GM21619 (cell line): Measurements from ENCODE around the gene SMPX.

Experiments used
- ATAC-seq: cut with Tn5 transposase; IDR thresholded peaks from one replicate; pipeline ENCODE4 v1.9.1; 2021; ENCODE audit not compliant: unreplicated experiment

SMPX gene

GRCh38 chrX:21744721-21745120, 13.2 kb downstream of the SMPX start:
- ATAC-seq = no peak

GRCh38 chrX:21744060-21744459, 13.9 kb downstream of the SMPX start:
- ATAC-seq = no peak

GRCh38 chrX:21741869-21742701, 15.8 kb downstream of the SMPX start:
- ATAC-seq = no peak

DNA sequence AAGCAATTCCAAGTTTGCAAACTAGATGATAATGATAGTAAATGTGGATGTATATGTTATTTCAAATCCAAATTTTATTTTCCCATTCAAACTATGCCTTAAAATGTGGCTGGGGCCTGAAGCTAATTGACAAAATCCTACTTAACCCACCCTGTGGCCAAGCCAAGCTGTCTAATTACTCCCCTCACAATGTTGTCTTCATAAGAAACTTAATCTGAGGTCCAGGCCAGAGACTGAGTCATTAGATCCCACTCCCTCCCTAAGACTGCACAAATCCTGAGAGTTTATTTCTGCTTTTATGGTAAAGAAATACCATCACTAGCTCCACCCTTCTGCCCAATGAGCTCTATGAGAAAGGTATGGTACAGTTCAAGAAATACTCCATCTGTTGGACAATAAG, 16.6 kb downstream of the SMPX start:
- ATAC-seq = no peak

DNA sequence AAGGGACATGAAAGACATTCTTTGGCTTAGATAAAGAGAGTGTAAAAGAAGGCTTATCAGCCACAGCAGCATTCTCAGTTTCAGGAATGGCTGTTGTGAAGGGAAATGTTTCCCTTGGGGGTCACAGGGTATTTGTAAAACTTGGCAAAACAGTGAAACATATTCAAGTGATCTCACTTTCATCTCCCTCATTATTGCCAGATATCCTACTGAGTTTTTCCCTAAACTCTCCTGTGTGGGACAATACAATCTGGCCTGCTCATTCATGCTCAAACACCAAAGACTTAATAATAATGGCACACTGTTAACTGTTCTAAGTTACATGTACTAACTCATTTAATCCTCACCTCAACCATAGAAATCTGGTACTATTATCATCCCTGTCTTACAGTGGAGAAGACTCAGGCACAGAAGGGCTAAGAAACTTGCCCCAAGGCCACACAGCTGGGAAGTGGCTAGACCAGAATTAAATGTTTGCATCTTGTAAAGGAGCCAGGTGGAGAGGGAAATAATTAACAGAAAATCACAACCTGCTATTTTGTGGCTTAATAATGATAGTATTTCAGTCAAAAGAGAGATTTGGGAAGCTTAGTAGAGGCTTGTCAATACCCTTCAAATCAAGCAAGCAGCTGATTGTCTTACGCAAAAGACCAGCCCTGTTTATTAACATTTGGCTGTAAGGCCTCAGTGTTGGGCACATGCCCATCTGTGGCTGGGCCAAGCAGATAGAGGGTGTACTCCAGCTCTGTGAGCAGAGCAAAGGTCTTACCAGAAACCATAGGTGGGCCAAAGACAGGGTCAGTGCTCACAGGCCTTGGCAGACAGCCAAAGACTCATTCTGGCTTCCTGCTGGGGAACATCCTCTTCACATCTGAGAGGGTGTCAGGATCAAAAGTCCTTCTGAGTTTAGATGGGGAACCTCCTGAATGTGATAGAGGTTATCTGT, 17.3 kb downstream of the SMPX start:
- ATAC-seq = no peak

DNA sequence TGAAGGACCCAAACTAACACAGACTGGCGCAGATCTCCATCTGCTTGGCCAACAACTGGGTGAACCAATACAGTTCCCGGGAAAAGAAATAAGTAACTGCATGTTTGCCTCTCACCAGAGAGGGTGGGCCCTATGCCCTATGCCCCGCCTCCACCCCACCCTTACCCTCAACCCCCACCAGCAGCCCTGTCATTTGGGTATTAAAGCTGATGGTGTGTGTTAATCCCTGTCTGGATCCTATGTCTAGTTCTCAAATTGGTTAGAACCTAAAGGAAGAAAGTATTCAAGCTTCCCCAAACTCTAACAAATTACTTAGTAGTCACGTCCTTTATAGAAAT, 19.0 kb downstream of the SMPX start:
- no peak for ATAC-seq

DNA sequence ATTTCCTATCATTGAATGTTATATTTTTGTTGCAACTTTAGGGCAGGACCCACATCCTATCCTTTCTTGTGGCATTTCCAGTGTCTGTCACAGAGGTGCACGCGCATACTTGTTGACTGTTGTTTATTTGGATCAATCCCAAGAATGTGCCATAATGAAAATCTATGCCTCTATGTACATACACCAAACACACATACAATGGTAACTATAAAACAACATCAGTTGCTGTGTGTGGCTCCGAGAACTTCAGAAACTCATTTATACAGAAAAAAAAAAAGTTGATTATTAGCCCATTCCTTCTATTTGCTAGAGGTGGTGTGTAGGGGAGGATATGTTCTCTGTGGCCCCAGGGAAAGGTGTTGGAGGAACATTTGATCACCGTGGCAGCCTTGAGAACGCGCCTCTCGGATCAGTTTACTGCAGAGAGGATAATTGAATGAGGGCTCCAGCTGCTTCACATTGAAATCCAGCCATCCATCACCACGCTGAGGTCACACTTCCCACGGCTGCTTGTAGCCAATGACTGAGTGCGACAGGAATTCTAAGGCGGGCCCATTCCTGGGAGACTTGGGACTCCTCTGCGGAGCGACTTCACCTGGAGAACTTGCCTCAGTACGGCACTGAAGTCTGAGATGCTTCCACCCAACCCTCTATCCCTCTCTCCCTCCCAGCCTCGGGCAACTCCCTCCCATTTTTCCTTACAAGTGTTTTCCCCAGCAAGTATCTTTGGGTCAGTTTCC, 19.5 kb downstream of the SMPX start:
- no peak for ATAC-seq

DNA sequence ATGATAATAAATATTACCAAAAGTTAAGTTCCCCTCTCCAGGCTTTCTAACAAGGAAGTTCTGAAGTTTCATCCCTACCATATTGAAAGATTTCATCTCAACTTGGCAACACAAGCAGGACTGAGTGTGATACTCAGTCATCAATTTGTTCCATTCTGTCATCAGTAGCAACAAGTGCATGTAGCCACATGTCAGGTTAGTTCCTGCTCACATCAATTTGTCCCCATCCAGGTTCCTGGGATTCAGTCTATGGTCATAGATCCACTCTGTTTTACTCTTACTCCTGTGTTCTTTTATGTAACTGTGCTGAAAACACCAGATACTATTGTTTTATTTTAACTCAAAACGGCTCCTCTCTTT, 22.2 kb downstream of the SMPX start:
- ATAC-seq = no peak

DNA sequence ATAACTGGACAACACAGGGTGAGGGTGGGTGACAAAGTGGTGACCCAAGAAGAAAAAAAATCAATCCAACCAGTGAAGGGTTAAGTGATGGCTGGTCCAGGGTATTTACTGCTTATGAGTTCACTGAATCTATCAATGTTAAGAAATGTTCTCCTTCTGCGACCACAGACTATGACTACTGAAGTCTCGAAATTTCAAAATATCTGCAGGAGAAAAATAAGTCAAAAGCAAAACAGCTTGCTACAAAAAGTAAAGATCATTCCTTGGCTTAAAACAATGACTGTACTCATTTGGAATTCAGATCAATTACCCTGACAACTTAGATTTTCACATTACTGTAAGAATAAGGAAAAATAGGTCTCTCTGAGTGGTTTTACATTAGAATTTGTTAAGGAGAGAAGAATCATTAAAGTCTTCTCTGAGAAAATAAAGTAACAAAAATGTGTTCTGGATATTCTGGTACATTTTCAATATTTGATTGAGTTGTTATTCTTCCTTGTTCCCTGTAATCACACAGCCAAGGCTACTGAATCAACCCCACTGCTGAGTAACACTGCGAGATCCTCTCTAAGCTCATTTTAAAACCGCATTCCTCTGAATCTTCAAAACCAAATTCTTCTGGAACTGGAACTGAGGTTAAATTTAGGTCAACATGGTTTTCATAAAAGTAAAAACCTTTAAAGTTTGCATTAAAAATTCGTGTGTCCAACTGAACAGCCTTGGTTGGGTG, 22.7 kb downstream of the SMPX start:
- no peak for ATAC-seq

GRCh38 chrX:21734175-21734574, 23.7 kb downstream of the SMPX start:
- ATAC-seq = no peak

DNA sequence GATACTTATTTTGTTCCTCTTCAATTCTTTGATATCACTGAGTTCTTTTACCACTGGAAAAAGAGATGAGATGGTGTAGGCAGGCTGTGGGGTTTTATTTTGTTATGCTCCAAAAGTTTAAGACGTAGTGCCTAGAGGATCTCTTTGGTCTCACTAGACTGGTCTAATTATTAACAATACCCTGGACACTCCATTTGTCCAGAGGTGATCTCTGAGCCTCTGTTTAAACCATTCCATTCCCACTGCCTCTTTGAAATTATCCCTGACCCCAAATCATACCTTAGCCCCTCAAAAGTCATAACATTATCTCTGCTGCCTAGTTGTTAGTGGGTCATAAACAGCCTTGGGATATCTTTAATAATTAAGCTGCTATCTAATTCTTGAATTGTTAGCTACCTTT, 24.2 kb downstream of the SMPX start:
- ATAC-seq = no peak

DNA sequence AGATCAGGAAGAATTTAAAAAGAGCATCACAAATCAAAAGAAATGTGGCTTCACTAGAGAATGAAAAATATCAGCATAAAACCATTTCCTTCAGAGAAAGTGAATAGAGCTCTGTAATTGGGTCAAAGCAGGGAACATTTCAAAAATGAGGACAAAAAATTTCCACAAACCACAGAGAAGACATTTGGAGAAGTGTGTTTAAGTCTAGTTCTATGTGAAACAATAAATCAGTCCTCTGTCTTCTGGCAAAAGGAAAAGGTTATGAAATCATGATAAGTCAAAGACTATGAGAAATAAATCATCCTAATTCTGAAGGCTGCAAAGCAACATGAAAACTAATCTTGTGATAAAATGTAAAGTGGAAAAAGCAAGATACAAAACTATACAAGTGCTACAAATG, 27.9 kb downstream of the SMPX start:
- ATAC-seq = no peak

- no peak for ATAC-seq
Observed at GRCh38 chrX:21728276-21728968, 29.5 kb downstream of the SMPX start.

- ATAC-seq = no peak
Observed at GRCh38 chrX:21725916-21726315, 32.0 kb downstream of the SMPX start.

DNA sequence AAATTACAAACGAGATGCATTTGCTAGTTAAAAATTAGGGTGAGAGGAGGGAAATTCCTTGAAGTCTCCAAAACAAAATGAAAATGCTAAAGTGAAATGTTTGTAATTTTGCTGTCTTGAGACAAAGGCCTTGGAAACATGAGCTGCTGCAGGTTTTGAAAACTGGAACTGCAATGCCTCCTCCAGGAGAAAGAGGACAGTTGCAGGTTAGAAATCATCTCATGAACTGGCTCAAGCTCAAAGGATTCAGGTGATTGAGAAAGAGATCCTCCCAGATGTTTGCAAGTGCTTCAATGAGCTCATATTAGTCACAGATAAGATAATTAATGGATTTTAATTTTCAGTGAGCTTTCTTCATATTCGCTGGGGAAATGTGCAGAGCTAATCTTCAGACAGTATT, 32.4 kb downstream of the SMPX start:
- no peak for ATAC-seq

- no peak for ATAC-seq
Observed at GRCh38 chrX:21723814-21724213, 34.1 kb downstream of the SMPX start.

DNA sequence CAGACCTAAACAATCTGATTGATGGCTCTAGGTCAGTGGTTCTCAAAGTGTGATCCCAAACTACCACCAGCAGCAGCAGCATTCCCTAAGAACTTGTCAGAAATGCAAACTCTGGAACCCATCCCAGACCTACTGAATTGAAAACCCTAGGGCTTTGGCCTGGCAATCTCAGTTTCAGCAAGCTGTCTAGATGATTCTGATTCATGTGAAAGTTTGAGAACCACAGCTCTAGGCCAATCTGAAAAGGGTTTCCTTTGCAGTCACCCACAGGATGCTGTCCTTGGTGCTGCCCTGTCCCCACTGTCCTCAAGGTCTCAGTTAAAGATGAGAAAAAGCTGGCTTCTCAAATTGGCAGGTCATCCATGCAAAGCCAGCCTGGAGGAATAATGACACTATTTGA, 34.8 kb downstream of the SMPX start:
- ATAC-seq = no peak

DNA sequence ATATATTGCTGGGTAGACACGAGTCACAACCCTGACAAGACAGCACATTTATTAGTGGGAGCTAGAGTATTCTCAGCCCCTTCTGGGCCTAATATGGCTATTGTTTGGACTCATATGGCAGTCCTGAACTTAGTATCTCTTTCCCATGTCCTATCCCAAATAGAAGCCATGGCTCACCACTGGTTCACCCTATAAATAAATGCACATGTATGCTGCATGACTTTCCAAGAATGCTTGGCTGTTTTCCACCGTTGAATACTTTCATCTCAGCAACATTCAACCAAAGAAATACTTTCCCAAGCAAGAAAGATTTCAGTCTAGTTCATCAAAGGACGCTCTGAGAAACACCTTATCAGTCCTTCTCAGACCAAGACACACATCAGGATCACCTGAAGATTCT, 36.7 kb downstream of the SMPX start:
- ATAC-seq = no peak

DNA sequence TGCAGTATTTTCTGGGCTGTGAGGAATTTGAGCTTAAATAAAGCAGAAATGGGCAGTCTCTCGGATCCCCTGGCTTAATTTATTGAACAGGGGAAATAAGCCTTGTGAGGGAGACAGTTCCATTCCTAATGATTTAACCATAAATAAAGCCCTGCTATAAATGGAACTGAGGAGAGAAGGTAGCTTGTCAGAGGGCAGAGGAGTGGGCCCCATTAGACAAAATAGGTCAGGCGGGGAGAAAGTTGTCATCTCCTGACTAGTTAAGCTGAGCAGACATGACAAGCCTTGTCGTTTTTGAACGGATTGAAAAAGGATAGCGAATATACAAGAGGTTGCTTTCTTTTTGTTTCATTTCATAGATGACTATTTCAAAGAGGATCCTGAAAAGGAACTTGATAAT, 39.3 kb downstream of the SMPX start:
- ATAC-seq = no peak

DNA sequence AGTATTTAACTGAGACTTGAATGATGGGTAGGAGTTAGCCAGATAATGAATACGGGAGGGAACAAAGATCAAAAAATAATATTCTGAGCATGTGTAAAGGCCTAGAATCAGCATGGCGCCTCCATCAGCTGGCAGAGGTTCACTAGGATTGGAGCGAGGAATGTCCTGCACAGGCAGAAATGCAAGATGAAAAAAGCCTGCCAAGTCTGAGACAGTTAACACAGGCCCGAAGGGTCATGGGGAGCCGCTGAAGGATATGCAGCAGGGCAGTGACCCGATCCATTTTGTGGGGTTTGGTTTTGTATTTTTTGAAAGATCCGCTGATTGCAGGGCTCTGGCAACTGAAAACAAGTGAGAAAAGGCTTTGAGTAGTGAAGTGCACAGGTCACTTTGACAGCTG, 40.1 kb downstream of the SMPX start:
- ATAC-seq = no peak
